ENCODE measurements around the gene FAM90A26.
"Not testable (repeated sequence)": the region's sequence is repeated elsewhere in the genome, so short reads cannot be mapped to it uniquely, and the experiment has no call there.

FAM90A26 gene

GRCh38 chr4:9165990-9166389 lies 4.2 kb upstream of the FAM90A26 start:
- peak in 1 of 3 donors; percentile 44 for DNase-seq

GRCh38 chr4:9210357-9210756 lies 40.1 kb downstream of the FAM90A26 start, which contains the start of gene USP17L10:
Gene USP17L10, plus strand, starts transcription at chr4:9210657. Its CDS starts 0 bp downstream, at chr4:9210657.
- DNase-seq = not testable (repeated sequence)

GRCh38 chr4:9214701-9215100 lies 44.5 kb downstream of the FAM90A26 start:
- not testable (repeated sequence) for DNase-seq

- DNase-seq = not testable (repeated sequence)
These were observed 44.9 kb downstream of the FAM90A26 start, which contains the start of gene USP17L11 for GRCh38 chr4:9215105-9215504. Gene USP17L11, plus strand, starts transcription at chr4:9215405. Its CDS starts 0 bp downstream, at chr4:9215405.

- DNase-seq = not testable (repeated sequence)
These were observed 49.6 kb downstream of the FAM90A26 start, which contains the start of gene USP17L12 for GRCh38 chr4:9219852-9220251. Gene USP17L12, plus strand, starts transcription at chr4:9220152. Its CDS starts 0 bp downstream, at chr4:9220152.

GRCh38 chr4:9224596-9224995 lies 54.4 kb downstream of the FAM90A26 start, which contains the start of gene USP17L13:
Gene USP17L13, plus strand, starts transcription at chr4:9224896. Its CDS starts 0 bp downstream, at chr4:9224896.
- not testable (repeated sequence) for DNase-seq
